ENCODE results near the gene BDKRB2.
"Not testable (repeated sequence)": the region's sequence is repeated elsewhere in the genome, so short reads cannot be mapped to it uniquely, and the experiment has no call there.

BDKRB2 gene

GRCh38 chr14:96243785-96244184 lies 39.1 kb downstream of the BDKRB2 start:
- ATAC-seq = no peak
- TF ChIP-seq BACH2 (CRISPR knock-in tag; IDR thresholded peaks at IDR 0.05; ENCODE audit: borderline replicate concordance) (no peak), CSDC2 (CRISPR knock-in tag; IDR thresholded peaks at IDR 0.05) (no peak), CREB5 (CRISPR knock-in tag; IDR thresholded peaks at IDR 0.05; ENCODE audit: low read depth) (no peak), ARNTL (CRISPR knock-in tag; IDR thresholded peaks at IDR 0.05; ENCODE audit: borderline replicate concordance, low read depth) (no peak), OSR1 (CRISPR knock-in tag; IDR thresholded peaks at IDR 0.05) (no peak), ZNF565 (CRISPR knock-in tag; conservative IDR thresholded peaks at IDR 0.05; ENCODE audit: low read depth) (no peak), TOX (CRISPR knock-in tag; IDR thresholded peaks at IDR 0.05; ENCODE audit: borderline replicate concordance) (no peak), PPARA (CRISPR knock-in tag; IDR thresholded peaks at IDR 0.05; ENCODE audit: borderline replicate concordance) (no peak), ZFP3 (CRISPR knock-in tag; IDR thresholded peaks at IDR 0.05) (no peak), SNAI2 (CRISPR knock-in tag; IDR thresholded peaks at IDR 0.05) (no peak), ZFP30 (CRISPR knock-in tag; IDR thresholded peaks at IDR 0.05) (no peak), CSRNP3 (CRISPR knock-in tag; IDR thresholded peaks at IDR 0.05) (no peak), POU6F1 (CRISPR knock-in tag; IDR thresholded peaks at IDR 0.05; ENCODE audit: borderline replicate concordance, low read depth) (no peak), ISL1 (CRISPR knock-in tag; IDR thresholded peaks at IDR 0.05) (no peak), PATZ1 (CRISPR knock-in tag; IDR thresholded peaks at IDR 0.05; ENCODE audit: borderline replicate concordance) (no peak), RARB (CRISPR knock-in tag; IDR thresholded peaks at IDR 0.05) (no peak), GLIS3 (CRISPR knock-in tag; IDR thresholded peaks at IDR 0.05) (no peak), ZNF8 (CRISPR knock-in tag; IDR thresholded peaks at IDR 0.05) (no peak)

GRCh38 chr14:96245074-96245473 lies 40.4 kb downstream of the BDKRB2 start:
- peak; percentile 58; the same call in 1 of the 2 replicates for TF ChIP-seq ZNF8 (CRISPR knock-in tag; IDR thresholded peaks at IDR 0.05)
- ATAC-seq = not testable (repeated sequence)

GRCh38 chr14:96245710-96246538 lies 41.3 kb downstream of the BDKRB2 start:
- ATAC-seq = peak; percentile 83
- TF ChIP-seq CREB5 (CRISPR knock-in tag; IDR thresholded peaks at IDR 0.05; ENCODE audit: low read depth) = no peak
- peak; percentile 44; the same call in 1 of the 2 replicates for TF ChIP-seq ISL1 (CRISPR knock-in tag; IDR thresholded peaks at IDR 0.05)

GRCh38 chr14:96246539-96246847 lies 41.9 kb downstream of the BDKRB2 start:
- peak; percentile 97 for ATAC-seq
- no peak for TF ChIP-seq BACH2 (CRISPR knock-in tag; IDR thresholded peaks at IDR 0.05; ENCODE audit: borderline replicate concordance)
- TF ChIP-seq CSRNP3 (CRISPR knock-in tag; IDR thresholded peaks at IDR 0.05) = no peak
- no peak for TF ChIP-seq TSHZ2 (CRISPR knock-in tag; IDR thresholded peaks at IDR 0.05)
- no peak for TF ChIP-seq ARNTL (CRISPR knock-in tag; IDR thresholded peaks at IDR 0.05; ENCODE audit: borderline replicate concordance, low read depth)
- TF ChIP-seq POU6F1 (CRISPR knock-in tag; IDR thresholded peaks at IDR 0.05; ENCODE audit: borderline replicate concordance, low read depth) = no peak
- no peak for TF ChIP-seq ZFP30 (CRISPR knock-in tag; IDR thresholded peaks at IDR 0.05)
- peak; percentile 70; the same call in 1 of the 2 replicates for TF ChIP-seq ZFP3 (CRISPR knock-in tag; IDR thresholded peaks at IDR 0.05)

All from SK-N-SH treated with all-trans-retinoic acid at 6 μM for 48 hours (cell line).